GM18505 (cell line): Measurements from ENCODE around the gene DPEP2NB.
"Not testable (repeated sequence)": the region's sequence is repeated elsewhere in the genome, so short reads cannot be mapped to it uniquely, and the experiment has no call there.

Experiments
- ATAC-seq: cut with Tn5 transposase; IDR thresholded peaks from one replicate; pipeline ENCODE4 v1.9.1; 2021; ENCODE audit not compliant: unreplicated experiment
- POLR2A ChIP-seq: IDR thresholded peaks from 4 replicates; pipeline ENCODE4 v1.6.1; 2011; ENCODE audit warnings: borderline replicate concordance; ENCODE audit not compliant: insufficient read depth, insufficient read length; ENCODE audit errors: extremely low read depth

Gene DPEP2NB

GRCh38 chr16:68033101-68033500 lies 17.4 kb upstream of the DPEP2NB start:
- ATAC-seq = no peak
- no peak for TF ChIP-seq POLR2A

GRCh38 chr16:68031951-68032350 lies 16.2 kb upstream of the DPEP2NB start:
- TF ChIP-seq POLR2A = no peak
- no peak for ATAC-seq

GRCh38 chr16:68030108-68030507 lies 14.4 kb upstream of the DPEP2NB start:
- not testable (repeated sequence) for ATAC-seq

- no peak for TF ChIP-seq POLR2A
- no peak for ATAC-seq
These were observed 13.3 kb upstream of the DPEP2NB start for GRCh38 chr16:68028996-68029395.

GRCh38 chr16:68022728-68023537 lies 7.2 kb upstream of the DPEP2NB start, which contains the start of the genes DDX28 and DUS2:
Gene DDX28 (minus strand): TSS chr16:68023232. CDS start chr16:68023202, 30 bp downstream.
Gene DUS2 (plus strand): TSS chr16:68023284. CDS start chr16:68038024, 14,740 bp downstream.
- peak; percentile 80 for TF ChIP-seq POLR2A
- peak; percentile 75 for ATAC-seq

GRCh38 chr16:68022278-68022727 lies 6.6 kb upstream of the DPEP2NB start:
- ATAC-seq = peak; percentile 12
- TF ChIP-seq POLR2A = no peak

- TF ChIP-seq POLR2A = no peak
- ATAC-seq = no peak
These were observed 5.8 kb upstream of the DPEP2NB start for GRCh38 chr16:68021490-68021889.

GRCh38 chr16:68019167-68019680 lies 3.5 kb upstream of the DPEP2NB start:
- TF ChIP-seq POLR2A = no peak
- no peak for ATAC-seq

- ATAC-seq = no peak
- TF ChIP-seq POLR2A = no peak
These were observed 2.3 kb downstream of the DPEP2NB start for GRCh38 chr16:68013440-68013839.

- not testable (repeated sequence) for ATAC-seq
These were observed 5.8 kb downstream of the DPEP2NB start for GRCh38 chr16:68009872-68010271.

GRCh38 chr16:68009157-68009735 lies 6.5 kb downstream of the DPEP2NB start:
- no peak for TF ChIP-seq POLR2A

GRCh38 chr16:68005786-68006286 lies 9.9 kb downstream of the DPEP2NB start:
- ATAC-seq = no peak
- no peak for TF ChIP-seq POLR2A

More at GRCh38 chr16:68009157-68009735, 6.5 kb downstream of the DPEP2NB start:
- ATAC-seq = no peak

GRCh38 chr16:68005211-68005610 lies 10.5 kb downstream of the DPEP2NB start:
- no peak for ATAC-seq

GRCh38 chr16:68003031-68003430 lies 12.7 kb downstream of the DPEP2NB start:
- no peak for TF ChIP-seq POLR2A
- ATAC-seq = no peak

More at GRCh38 chr16:68005211-68005610, 10.5 kb downstream of the DPEP2NB start:
- no peak for TF ChIP-seq POLR2A
